Measurements from ENCODE around the gene KRTAP10-8.

DNA sequence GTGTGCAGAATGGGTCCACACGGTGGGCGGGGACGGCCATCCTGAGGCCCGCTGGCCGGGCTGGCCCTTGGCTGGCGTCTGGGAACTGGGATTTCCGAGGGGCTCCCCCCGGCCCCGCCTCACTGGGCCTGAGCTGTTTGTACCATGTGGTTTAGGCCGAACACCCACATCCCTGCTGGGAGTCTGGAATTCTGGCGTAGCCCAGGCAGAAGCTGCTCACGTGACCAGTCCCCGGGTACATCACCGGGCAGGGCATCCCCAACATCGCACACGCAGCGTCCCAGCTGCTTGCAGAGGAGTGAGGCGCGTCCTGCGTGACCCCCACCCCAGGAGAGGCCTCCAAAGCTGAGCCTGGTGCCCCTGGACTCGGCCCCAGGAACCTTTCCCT lies 9.4 kb upstream of the KRTAP10-8 start:
- TF ChIP-seq, protein P1, sequence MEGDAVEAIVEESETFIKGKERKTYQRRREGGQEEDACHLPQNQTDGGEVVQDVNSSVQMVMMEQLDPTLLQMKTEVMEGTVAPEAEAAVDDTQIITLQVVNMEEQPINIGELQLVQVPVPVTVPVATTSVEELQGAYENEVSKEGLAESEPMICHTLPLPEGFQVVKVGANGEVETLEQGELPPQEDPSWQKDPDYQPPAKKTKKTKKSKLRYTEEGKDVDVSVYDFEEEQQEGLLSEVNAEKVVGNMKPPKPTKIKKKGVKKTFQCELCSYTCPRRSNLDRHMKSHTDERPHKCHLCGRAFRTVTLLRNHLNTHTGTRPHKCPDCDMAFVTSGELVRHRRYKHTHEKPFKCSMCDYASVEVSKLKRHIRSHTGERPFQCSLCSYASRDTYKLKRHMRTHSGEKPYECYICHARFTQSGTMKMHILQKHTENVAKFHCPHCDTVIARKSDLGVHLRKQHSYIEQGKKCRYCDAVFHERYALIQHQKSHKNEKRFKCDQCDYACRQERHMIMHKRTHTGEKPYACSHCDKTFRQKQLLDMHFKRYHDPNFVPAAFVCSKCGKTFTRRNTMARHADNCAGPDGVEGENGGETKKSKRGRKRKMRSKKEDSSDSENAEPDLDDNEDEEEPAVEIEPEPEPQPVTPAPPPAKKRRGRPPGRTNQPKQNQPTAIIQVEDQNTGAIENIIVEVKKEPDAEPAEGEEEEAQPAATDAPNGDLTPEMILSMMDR (IDR thresholded peaks at IDR 0.05), result no peak
- TF ChIP-seq POLR2A (IDR thresholded peaks at IDR 0.05) (no peak), EP300 (IDR thresholded peaks at IDR 0.05) (no peak)
